Stimulated activated CD4-positive, alpha-beta T cell treated with anti-CD3 and anti-CD28 coated beads, Interleukin-4, amount 100 ng/mL, for 1 hour (primary cell): Measurements from ENCODE around the gene ADAMTSL5.

Experiments
- DNase-seq: peaks from one replicate; pipeline ENCODE4 v3.0.0-alpha.2; 2020

Gene ADAMTSL5

DNA sequence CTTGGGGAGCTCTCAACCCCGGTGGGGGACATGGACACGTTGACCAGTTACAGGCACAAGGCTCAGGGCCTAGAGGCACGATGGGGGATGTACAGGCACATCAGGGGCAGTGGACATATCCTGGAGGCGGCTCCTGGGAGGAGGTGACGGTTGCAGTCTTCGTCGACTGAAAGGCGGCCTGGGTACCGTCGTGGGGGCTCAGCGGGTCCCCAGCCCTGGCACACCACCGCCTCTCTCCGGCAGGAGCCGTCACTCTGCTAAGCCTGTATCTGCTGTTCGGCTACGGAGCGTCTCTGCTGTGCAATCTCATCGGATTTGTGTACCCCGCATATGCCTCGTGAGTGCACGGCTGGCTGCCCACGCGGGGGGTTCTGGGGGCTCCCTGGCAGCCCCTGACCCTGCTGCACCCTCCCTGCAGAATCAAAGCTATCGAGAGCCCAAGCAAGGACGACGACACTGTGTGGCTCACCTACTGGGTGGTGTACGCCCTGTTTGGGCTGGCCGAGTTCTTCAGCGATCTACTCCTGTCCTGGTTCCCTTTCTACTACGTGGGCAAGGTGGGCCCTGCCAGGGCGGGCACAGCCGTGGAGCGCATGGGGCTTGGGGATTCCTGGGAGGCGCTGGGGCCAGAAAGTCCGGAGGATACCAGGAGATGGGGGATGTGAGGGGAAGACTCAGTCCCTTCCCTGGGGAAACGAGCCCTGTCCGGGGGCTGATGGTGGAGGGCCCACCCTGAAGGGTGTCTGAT, 17.6 kb downstream of the ADAMTSL5 start:
- no peak for DNase-seq

- no peak for DNase-seq
Measured at GRCh38 chr19:1494115-1494815, 18.6 kb downstream of the ADAMTSL5 start.

DNA sequence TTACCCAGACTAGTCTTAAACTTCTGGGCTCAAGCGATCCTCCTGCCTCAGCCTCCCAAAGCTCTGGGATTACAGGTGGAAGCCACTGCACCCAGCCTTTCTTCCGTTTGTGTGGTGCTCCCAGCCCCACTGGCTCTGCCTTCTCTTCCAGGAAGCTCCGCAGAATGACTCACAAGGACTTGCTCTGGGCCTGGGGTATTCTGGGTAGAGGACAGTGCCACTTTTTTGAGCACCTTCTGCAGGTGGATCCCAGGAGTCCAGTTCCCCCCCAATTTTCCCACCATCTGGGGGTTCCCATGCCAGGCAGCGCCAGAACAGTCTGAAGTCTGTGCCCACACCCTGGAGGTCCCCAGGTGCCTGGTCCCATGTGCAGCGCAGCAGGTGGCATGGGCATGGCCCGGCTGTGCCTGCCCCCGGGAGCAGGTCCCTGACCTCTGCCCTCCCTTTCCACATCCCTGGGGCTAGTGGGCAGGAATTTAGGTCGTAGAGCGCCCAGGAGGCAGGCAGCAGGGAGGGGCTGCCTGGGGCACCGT, 20.3 kb downstream of the ADAMTSL5 start:
- DNase-seq, result no peak

- no peak for DNase-seq
Measured at GRCh38 chr19:1491849-1492170, 21.0 kb downstream of the ADAMTSL5 start.

DNA sequence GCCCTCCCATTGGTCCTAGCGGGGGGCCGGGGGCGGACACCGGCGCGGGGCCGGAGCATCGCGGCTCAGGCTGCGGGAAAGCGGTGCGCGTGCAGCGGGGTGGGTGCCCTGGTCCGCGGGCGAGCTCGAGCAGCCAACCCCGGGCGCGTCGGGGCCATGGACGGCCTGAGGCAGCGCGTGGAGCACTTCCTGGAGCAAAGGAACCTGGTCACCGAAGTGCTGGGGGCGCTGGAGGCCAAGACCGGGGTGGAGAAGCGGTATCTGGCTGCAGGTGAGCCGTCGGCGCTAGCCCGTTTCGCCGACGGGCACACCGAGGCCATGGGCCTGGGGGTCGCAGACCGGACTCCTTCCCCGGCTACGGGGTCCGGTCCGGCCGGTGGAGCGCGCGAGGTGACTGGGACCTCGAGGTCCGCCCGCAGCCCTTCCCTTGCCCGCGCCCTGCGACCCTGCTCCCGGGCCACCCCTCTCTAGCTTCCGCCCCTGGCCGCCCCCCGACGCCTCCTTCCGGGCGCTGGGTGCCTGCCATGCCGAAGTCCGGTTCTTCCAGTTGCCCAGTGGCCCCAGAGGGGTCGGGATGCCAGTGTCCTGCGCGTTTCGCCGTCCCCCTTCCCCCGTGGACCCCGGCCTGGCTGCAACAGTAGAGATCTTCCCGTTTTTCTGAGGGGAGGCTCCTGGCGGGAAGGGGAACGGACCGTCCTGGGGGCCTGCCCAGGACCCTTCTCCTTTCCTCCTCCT, 21.5 kb downstream of the ADAMTSL5 start, which contains the start of gene REEP6:
Gene REEP6, plus strand, starts transcription at position 68 of the 735 bp plus-strand sequence. Its CDS starts 89 bp downstream, at position 157.
- DNase-seq, result no peak

GRCh38 chr19:1490311-1491113, 22.3 kb downstream of the ADAMTSL5 start, which contains the start of gene PCSK4:
Gene PCSK4 (minus strand): TSS chr19:1490350. CDS start chr19:1490346, 4 bp downstream.
- peak; percentile 96 for DNase-seq

- no peak for DNase-seq
Measured at GRCh38 chr19:1489463-1490310, 23.1 kb downstream of the ADAMTSL5 start.

DNA sequence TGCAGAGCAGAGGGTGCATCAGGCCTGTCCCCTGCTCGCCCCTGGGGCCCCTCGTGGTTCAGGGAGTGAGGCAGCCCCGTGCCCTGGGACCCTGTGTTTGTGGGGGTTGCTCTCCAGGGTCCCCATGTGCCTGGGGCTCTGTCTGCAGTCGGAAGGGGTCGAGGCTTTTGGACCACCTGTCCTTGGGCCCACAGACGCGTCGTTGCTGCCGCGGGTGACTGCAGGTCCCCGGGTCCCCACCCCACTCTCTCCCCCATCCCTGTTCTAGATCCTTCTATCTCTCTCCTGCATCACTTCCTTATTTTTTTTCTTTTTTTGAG, 24.6 kb downstream of the ADAMTSL5 start:
- DNase-seq, result no peak

- no peak for DNase-seq
Measured at GRCh38 chr19:1487576-1488281, 25.1 kb downstream of the ADAMTSL5 start.

- no peak for DNase-seq
Measured at GRCh38 chr19:1486720-1487575, 25.9 kb downstream of the ADAMTSL5 start.

GRCh38 chr19:1483979-1484428, 28.8 kb downstream of the ADAMTSL5 start:
- DNase-seq, result no peak

GRCh38 chr19:1483131-1483978, 29.5 kb downstream of the ADAMTSL5 start:
- DNase-seq, result no peak

DNA sequence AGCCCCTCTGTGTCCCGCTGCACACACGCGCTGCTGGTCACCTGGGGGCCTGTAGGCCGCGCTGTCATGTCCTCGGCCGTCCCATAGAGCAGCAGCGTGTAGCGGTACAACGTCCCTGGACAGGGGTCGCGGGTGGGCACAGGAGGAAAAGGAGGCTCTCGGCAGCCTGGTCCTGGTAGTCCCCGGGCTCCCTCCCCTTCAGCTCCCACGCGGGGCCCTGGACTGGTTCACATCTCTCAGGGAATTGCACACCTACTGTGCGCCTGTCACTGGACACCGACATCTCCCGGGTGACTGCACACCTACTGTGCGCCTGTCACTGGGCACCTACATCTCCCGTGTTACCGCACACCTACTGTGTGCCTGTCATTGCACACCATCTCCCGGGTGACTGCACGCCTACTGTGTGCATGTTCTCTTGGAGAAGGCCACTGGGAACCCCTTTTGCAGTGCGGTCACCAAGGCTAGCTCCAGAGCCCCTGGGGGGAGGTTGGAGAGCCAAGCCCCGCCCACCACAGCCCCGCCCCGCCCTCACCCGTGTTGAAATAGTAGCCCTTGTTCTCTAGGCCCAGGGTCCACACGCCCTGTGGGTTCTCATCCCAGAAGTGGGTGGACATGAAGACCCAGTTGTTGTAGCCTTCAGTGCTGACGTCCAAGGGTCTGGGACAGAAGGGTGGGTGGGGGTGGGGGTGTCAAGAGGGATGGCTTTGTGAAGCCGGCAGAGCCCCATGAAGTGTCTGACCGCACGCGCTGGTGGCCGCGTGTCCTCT, 30.3 kb downstream of the ADAMTSL5 start:
- no peak for DNase-seq

DNA sequence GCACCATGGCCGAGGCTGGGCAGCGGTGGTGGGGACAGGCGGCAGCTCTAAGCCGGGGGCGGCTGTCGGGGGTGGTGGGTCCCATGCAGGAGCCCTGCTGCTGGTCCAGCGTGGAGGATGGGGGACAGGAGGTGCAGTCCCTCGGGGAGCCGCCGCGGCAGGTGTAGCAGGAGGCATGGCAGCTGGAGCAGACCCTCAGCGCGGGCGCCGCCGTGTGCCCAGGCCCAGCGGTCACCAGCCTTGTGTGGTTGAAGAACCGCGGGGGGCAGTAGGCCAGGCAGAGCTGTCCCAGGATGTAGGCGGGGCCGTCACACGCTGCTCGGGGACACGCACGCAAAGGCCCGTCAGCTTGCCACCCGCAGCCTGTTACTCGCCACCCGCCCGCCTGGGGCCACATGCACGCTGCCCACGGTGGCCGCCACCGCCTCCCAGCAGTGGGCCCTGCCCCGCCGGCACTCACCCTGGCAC, 30.9 kb downstream of the ADAMTSL5 start:
- DNase-seq, result no peak

- no peak for DNase-seq
Measured at GRCh38 chr19:1481224-1481892, 31.5 kb downstream of the ADAMTSL5 start.

DNA sequence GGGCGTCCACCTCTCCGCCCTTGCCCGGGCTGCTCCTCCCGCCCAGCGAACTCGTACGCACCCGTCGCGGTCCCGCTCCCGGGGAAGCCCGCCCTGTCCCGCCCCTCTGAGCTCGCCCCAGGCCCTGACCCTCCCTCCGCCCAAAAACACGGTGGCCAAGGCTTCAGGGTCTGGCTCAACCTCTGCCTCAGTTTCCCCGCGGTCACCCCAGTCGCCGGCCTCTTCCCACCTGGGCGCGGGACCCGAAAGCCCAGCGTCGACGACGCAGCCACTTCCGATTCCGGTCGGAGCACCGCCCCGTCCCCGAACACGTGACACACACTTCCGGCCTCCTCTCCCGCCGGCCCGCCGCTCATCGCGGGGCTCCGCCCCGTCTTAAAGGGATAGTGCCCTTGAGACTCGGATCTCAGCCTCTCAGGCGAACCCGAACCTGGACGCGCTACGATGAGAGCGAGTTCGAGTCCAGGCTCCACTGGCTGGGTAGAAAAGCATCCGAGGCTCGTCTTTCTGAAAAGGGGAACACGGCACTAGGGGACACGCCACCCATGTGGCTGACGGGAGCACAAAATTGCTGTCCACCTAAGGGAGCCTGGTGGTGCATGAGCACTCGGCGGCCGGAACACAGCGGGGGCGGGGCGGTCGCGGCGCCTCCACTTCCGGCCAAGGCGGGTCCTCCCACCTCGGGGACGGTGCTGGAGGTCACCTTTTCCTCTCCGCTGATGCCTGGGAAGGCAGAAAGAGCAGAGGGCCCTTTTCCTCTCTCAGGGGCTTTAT, 33.7 kb downstream of the ADAMTSL5 start, which contains the start of gene C19orf25:
Gene C19orf25, minus strand, starts transcription at position 282 of the 774 bp plus-strand sequence. CDS start 312 bp downstream, outside the sequence.
- peak; percentile 93 for DNase-seq
